CD4-positive, alpha-beta T cell treated with Interferon gamma for 1 hour (primary cell): ENCODE measurements around the gene RASAL3.

Source experiments
- DNase-seq: peaks from one replicate; pipeline ENCODE4 v3.0.0-alpha.2; 2020

Gene RASAL3

GRCh38 chr19:15448778-15449619, 15.3 kb downstream of the RASAL3 start:
- no peak for DNase-seq

- DNase-seq, result no peak
Measured at GRCh38 chr19:15448044-15448777, 16.1 kb downstream of the RASAL3 start.

GRCh38 chr19:15447057-15447456, 17.3 kb downstream of the RASAL3 start:
- DNase-seq, result no peak

- DNase-seq, result no peak
Measured at GRCh38 chr19:15445807-15446376, 18.5 kb downstream of the RASAL3 start.

GRCh38 chr19:15445227-15445605, 19.1 kb downstream of the RASAL3 start:
- no peak for DNase-seq

GRCh38 chr19:15444505-15445226, 19.7 kb downstream of the RASAL3 start:
- no peak for DNase-seq

- no peak for DNase-seq
Measured at GRCh38 chr19:15443838-15444237, 20.5 kb downstream of the RASAL3 start.

GRCh38 chr19:15443325-15443724, 21.0 kb downstream of the RASAL3 start:
- DNase-seq, result no peak

- DNase-seq, result no peak
Measured at GRCh38 chr19:15442142-15442920, 22.0 kb downstream of the RASAL3 start.

- no peak for DNase-seq
Measured at GRCh38 chr19:15441317-15441716, 23.0 kb downstream of the RASAL3 start.

- DNase-seq, result no peak
Measured at GRCh38 chr19:15439821-15440641, 24.3 kb downstream of the RASAL3 start.

- no peak for DNase-seq
Measured at GRCh38 chr19:15439078-15439799, 25.1 kb downstream of the RASAL3 start.

GRCh38 chr19:15438577-15438976, 25.8 kb downstream of the RASAL3 start:
- no peak for DNase-seq

GRCh38 chr19:15438124-15438496, 26.2 kb downstream of the RASAL3 start:
- DNase-seq, result no peak

GRCh38 chr19:15437355-15438123, 26.8 kb downstream of the RASAL3 start:
- no peak for DNase-seq

GRCh38 chr19:15436826-15437110, 27.6 kb downstream of the RASAL3 start:
- no peak for DNase-seq

GRCh38 chr19:15436012-15436825, 28.1 kb downstream of the RASAL3 start:
- DNase-seq, result no peak

- DNase-seq, result no peak
Measured at GRCh38 chr19:15433519-15434069, 30.8 kb downstream of the RASAL3 start.
